NCI-H2107 treated with DMSO at 0.1 percent for 48 hours (cell line): ENCODE data around the gene PADI3.
"Not testable (repeated sequence)": the region's sequence is repeated elsewhere in the genome, so short reads cannot be mapped to it uniquely, and the experiment has no call there.

Experiments used
- DNase-seq: peaks from one replicate; lab custom pipeline; 2025; ENCODE audit not compliant: unreplicated experiment; lab: John Stamatoyannopoulos, UW

PADI3 gene

DNA sequence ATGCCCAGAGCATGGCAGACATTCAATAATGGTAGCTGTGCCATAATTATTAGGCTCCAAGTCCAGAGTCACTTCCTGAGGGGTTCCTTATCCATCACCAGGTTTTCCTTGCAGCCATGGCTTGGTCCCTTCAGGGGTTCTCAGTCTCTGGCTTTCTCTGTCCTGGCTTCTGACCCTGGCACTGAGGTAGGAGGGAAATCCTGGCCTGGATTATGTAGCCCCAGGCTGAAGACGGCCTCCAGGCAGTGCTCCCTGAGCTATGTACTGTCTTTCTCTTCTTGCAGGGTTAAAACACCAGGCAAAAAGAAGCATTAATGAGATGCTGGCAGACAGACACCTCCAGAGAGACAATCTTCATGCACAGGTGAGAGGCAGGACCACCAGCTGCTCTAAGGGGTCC lies 9.5 kb upstream of the PADI3 start:
- DNase-seq: no peak

DNA sequence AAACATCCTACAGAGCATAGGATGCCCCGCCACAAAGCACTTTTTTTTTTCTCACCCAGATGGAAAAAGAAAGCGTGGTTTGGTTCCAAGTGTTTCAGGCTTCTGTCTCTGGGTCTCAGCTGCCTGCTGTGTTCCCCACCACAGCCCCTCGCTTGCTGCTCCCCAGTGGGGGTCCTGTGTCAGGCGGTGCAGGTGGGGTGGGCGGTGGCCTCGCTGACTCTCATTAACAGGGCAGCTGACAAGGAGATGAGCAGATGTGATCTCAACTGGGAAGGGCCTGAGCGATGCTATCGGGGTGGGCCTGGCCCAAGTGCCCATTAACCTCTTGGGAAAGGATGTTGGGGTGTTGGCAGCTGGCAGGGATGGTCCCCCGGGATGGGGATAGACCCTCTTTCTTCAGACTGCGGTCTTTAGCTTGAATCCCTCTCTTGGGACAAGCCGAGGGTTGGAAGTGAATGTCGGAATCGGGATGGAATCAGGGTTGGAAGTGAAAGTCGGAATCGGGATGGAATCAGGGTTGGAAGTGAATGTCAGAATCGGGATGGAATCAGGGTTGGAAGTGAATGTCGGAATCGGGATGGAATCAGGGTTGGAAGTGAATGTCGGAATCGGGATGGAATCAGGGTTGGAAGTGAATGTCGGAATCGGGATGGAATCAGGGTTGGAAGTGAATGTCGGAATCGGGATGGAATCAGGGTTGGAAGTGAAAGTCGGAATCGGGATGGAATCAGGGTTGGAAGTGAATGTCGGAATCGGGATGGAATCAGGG lies 7.7 kb upstream of the PADI3 start:
- DNase-seq: not testable (repeated sequence)

DNA sequence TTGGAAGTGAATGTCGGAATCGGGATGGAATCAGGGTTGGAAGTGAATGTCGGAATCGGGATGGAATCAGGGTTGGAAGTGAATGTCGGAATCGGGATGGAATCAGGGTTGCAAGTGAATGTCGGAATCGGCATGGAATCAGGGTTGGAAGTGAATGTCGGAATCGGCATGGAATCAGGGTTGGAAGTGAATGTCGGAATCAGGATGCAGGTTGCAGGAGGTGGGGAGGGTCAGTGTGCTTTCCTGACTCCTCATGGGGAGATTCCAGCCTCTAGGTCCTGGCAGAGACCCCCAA lies 7.2 kb upstream of the PADI3 start:
- not testable (repeated sequence) for DNase-seq

DNA sequence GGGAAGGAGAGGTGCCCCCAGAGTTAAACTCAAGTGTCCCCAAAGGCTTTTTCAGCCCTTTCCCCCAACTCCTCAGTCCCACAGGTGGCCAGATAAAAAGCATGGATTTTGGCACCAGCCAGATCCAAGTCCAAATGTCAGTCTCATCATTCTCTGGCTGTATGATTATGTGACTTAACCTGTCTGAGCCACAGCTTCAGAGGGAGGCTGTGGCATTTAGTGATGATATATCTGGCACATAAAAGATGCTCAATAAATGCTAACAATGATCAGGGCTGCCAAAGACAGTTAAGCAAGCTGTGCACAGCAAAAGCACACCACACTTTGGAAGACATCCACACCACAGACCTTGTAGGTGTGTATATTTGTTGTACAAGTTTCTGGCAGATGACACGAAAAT lies 5.6 kb upstream of the PADI3 start:
- no peak for DNase-seq

DNA sequence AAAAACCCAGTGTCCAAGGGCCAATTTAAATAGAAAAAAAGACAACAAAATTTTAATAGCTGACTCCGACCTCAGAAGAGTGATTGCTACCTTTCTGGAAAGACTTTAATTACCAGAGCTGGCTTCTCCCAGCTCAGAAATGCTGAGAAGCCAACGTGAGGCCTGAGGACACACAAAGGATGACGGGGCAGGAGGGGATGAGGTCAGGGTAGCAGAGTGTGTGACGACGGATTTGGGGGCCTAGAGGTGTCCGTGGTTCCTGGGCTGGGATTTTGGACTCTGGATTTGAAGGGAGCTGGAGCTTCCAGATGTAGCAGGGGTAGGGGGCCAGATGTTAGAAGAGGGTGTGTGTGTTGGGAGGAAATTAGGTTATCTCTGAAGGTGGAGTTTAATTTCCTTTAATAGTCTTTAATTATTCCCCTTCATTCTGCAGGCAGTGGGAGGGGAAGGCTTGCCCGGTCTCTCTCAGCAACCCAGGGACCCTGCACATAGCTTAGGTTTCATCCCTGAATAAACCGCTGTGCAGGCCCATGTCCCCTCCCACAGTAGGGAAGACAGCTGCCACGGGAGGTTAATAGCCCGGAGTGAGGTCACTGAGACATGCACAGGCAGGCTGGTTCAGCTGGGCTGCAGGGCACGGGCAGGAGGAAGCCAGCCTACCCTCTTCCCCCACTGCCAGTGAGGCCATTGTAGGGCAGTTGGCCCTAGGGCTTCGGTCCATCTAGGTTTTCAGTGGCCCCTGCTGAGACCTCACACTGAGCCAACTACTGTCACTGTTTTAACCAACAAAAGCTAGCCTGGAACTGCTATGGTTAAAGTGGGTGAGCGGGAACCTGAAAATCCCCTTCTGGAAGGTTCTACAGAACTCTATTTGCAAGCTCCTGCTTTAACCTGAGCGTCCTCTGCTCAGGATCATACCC lies 3.8 kb upstream of the PADI3 start:
- DNase-seq: no peak

DNA sequence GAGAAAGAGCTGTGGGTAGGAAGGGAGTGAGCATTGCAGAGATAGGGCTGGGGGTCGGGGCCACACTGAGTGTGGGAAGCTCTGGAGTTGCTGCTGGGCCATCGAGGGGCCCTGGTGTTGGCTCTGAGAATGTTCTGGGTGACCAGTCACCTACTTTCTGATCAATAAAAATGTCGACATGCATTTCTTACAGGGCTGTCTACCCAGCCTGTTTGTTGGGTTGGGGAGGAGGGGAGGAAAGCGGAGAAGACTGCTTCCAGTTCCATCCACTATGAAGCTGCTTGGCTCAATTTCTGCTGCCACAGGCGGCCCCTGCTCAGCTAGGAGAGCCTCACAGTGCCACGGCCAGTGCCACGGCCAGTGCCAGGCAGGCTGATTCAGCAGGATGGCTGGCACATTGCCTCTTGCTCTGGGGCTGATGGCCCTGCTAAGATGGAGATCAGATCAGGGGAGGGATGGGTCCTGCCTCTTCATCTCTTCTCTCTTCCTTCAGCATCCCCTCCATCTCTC lies 3.0 kb upstream of the PADI3 start:
- DNase-seq: no peak

DNA sequence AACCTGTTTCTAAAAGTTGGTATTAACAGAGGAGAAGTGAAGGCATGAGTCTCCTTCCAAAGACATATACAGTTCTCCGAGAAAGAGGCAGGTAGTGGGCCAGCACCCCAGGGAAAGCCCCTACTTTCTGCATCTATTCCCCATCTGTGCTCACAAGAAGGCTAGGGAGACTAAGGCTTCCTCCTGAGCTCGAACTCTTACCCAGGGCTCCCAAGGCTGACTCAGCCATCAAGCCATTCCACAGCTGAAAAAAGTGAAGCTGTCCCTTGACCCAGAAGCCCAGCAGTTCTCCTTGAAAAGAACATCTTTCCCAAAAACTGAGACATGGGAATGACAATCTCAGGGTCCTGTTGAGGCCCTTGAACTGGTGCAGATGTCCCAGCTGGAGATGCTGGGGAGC lies 1.9 kb upstream of the PADI3 start:
- no peak for DNase-seq

DNA sequence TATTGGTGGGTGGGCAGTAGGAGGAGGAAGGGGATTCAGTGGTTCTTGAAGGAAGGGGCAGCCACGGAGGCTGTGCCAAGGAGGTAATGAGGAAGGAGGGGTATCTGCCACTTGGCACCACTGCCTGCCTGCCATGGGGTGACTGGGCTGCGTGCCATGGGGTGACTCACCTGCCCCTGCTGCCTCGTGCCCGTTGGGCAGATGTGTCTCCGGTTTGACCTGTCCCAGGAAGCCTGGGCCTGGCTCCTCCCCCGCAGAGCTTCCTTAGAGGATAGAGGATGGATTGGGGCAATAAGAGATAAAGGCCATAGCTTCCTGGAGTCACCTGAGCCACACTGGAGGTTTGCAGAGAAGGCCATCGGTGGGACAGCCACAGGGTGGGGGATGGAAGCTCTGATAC lies 1.7 kb downstream of the PADI3 start:
- no peak for DNase-seq

DNA sequence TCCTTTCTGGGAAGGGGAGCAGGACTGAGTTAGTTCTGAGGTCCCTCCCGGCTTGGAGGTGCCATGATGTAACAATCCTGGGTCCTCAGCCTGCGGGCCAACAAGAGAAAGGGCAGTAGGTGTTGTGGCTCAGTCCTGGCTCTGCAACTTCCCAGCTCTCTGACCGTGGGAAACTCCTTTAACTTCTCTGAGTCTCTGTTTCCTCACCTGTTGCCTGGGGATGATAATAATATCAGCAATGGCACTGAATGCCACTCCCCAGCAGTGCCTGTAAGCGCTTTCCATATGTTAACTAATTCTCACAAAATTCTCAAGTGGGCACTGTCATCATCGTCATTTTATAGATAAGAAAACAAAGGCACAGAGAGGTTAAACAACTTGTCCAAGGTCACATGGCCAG lies 2.3 kb downstream of the PADI3 start:
- DNase-seq: no peak

DNA sequence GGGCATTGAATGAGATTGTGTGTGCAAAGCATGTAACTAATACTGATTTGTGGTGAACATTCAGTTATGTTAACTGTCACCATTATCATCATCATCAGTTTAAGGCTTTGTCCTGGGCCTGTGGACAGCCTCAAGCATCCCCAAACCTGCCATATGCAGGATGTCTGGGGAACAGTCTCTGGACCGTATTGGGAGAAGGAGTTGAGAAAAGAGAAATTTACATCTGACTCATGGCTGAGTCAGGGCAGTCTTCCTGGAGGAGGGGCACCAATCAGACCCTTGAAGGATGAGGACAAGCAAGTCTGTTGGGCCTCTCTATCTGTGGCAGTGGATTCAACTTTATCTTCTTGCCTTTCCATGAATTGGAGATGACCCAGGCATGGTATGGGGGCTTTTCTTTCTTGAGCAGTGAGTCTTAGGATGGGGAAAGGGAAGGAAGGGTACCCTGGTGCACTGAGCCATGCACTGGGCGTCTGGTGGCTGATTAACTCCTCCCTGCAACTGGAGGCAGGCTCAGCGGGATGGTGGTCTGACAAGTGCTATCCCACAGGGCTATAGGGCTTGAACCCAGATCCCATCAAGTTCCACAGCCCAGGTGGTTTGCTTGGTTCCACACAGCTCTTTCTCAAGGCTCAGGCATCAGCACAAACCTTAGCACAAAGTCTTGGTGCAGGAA lies 2.9 kb downstream of the PADI3 start:
- DNase-seq: no peak

DNA sequence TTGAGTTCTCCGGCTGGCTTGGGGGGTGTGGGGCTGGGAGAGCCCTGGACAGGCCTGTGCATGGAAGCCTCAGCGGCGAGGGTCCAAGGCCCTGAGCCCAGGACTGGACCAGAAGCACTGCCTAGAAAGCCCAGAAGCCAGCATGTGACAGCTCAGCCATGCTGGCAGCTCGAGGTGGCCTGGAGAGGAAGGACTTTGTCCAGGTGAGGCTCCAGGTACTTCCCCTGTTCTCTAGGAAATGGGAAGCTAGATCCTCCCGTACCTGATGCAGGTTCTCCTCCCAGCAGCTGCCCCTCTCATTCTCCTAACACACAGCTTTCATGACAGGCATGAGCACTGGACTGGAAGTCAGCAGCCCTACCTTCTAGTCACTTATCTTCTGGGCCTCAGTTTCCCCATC lies 6.4 kb downstream of the PADI3 start:
- DNase-seq: no peak

DNA sequence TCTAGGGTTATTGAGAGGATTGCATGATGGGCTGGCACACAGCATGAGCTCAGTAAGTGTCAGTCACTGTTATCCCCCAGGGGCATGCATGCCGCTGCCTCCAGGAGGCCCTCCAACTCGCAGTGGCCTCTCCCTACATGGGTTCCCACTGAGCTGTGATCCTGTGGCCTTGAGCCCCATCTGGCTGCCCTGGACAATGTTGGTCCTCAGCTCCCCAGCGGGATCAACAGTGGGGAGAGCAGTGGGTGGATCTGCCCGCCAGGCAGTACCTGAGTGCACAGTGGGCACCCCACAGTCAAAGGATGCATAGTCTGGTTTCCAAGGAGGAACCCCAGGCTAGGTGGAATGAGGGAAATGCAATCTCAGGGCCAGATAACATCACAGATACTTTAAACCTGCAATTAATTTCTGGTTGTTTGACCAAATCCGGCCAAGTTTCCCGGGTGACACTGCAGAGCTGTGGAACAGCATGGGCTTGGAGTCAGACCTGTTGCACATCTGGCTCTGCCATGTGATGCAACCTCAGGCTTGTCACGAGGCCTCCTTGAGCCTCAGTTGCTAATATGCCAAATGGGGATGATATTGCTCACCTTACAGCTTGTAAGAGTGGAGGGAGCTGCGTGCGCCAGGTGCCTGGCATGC lies 9.3 kb downstream of the PADI3 start:
- no peak for DNase-seq

DNA sequence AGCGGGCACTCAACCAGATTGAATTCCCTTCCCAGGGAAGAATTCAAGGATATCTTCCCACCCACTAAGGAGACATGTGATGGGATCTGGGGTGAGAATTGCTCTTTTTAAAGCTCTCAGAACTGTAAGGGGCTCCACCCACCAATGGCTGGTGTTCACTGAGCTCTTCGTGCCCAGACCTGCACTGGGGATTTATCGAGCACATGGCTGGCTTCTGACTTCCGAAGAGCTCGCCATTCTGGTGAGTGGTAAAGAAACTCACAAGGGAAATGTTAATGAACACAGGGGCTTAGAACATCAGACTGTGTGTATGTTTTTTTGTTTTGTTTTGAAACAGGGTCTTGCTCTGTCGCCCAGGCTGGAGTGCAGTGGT lies 9.8 kb downstream of the PADI3 start:
- DNase-seq: no peak

DNA sequence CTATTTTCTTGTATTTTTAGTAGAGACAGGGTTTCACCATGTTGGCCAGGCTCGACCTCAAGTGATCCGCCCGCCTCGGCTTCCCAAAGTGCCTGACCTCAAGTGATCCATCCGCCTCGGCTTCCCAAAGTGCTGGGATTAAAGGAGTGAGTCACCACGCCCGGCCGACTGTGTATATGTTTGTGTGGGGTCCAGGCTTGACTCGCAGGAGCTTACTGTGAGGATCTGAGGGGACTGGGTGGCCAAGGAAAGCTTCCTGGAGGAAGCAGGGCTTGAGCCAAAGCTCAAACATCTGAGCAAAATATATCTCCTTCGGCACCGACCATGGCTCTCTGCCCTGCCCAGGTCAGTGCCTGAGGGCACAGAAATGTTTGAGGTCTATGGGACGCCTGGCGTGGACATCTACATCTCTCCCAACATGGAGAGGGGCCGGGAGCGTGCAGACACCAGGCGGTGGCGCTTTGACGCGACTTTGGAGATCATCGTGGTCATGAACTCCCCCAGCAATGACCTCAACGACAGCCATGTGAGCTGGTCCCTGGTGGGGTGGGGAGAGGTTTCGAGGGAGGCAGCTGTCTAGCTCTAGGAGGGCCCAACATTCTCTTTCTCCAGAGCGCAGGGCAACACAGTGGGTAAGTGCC lies 10.5 kb downstream of the PADI3 start:
- DNase-seq: no peak

DNA sequence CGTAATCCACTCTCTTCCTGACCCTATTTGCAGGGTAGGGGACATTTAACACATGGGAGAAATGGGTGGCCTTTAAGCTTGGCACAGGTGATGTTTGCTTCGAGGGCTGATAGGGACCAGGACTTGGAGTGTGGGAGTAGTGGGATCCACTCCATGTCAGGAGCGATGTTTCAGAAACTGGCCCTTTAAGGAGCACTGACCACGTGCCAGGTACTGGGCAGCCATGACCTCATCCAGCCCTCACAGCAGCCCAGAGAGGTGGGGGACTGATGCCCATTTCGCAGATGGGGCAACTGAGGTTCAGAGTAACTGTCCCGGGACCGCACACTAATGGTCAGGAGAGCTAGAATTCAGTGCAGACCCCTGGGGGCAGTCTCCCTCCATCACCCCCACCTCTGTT lies 11.4 kb downstream of the PADI3 start:
- no peak for DNase-seq

DNA sequence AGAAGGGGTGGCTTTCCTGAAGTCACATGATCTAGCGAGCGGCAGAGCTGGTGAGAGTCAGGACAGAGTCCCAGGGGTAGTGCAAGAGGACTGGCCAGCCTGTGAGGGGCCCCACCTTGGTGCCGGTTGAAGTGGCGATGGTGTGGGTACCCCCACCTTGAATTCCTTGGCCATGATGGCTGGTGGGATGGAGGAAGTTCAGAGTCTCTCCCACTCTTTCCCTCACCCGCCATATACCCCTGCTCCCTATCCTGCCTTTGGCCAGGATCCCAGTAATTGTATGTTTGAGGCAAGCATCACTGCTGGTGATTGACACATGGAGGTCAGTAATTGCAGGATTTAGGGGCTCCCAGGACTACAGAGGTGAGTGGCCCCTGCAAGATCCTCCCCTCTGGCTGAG lies 11.8 kb downstream of the PADI3 start:
- no peak for DNase-seq

DNA sequence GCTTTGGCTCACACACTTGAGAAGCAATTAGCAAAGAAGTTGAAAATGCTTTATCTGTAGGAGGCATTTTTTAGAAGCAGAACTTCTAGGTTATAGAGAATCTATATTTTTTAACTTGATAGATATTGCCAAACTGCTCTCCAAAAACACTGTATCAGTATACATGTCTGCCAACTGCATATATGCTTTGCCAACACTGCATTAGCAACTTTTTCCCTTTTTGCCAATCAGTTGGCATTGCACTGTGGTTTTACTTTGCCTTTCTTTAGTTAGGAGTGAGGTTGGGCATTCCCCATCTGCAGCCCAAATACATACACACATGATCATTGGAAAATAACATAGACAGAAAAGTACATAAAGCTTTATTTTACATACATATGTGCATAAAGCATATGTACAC lies 15.0 kb downstream of the PADI3 start:
- no peak for DNase-seq

DNA sequence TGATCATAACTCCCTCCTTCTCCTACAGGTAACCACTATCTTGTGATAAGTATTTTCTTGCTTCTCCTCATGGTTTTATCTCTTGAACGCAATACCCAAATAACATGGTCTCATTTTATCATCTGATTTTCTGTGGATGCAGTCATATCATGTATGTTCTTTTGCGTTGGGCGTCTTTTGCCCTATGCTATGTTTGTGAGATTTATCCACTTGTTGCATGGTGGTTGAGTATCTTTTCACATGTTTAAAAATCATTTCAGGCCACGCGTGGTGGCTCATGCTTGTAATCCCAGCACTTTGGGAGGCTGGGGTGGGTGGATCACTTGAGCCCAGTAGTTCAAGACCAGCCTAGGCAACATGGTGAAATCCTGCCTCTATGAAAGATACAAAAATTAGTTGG lies 15.6 kb downstream of the PADI3 start:
- DNase-seq: no peak

DNA sequence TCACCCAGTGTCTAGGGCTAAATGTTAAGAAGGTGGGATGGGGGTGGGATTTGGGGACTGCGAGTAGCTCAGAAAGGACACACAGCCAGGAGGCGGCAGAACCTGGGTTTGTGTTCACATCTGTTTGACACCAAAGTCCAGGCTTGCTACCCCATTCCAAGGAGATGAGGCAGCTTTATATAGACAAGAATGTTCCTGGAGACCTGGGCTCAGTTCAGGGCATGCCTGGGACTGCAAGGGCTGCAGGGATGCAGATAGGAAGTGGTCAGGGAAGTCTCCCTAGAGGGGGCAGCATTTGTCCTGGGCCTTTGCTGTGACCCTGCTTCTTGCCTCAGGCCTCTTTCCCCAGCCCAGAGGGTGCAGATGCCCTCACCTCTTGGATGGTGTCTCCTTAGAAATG lies 16.3 kb downstream of the PADI3 start:
- no peak for DNase-seq

DNA sequence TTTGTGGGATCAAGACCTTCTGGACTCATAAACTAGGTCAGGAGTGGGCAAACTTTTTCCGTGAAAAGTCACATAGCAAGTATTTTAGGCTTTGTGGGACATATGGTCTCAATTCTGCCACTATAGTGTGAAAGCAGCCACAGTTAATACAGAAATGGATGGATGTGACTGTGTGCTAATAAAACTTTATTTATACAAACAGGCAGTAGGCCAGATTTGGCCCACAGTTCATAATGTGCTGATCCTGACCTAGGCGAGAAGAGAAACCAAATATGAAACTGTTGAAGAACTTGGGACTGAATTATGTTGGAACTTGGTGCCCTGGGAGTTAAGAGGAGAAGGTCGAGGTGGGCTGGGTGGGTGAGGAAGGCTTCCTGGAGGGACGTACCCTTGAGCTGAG lies 17.1 kb downstream of the PADI3 start:
- no peak for DNase-seq
